OCI-LY1 (cell line): Measurements from ENCODE around the gene VPS37C.

Source experiments
- H2AFZ ChIP-seq: fragments of 200-600 bp; sonication (generic), shearing (Covaris generic); 2 replicates; pipeline ENCODE4 v1.6.0; 2014; ENCODE audit warnings: antibody characterized with exemption, mild to moderate bottlenecking, low read length
- H3F3A ChIP-seq: fragments of 200-600 bp; sonication (generic), shearing (Covaris generic); 2 replicates; pipeline ENCODE4 v1.6.0; 2014; ENCODE audit warnings: mild to moderate bottlenecking, antibody characterized with exemption, low read length, moderate library complexity; ENCODE audit not compliant: insufficient read depth
- H3K27ac ChIP-seq: fragments of 200-600 bp; sonication (generic); 2 replicates; pipeline ENCODE4 v1.5.1; 2014; ENCODE audit warnings: low read length, mixed run types, mild to moderate bottlenecking, low read depth; ENCODE audit not compliant: poor library complexity, severe bottlenecking
- H3K27me3 ChIP-seq: fragments of 200-600 bp; sonication (generic); 2 replicates; pipeline ENCODE4 v1.6.0; 2014; ENCODE audit warnings: antibody characterized with exemption, mild to moderate bottlenecking, low read length, moderate library complexity; ENCODE audit not compliant: insufficient read depth
- H3K36me3 ChIP-seq: fragments of 200-600 bp; sonication (generic); 2 replicates; pipeline ENCODE4 v1.6.1; 2014; ENCODE audit warnings: mild to moderate bottlenecking, antibody characterized with exemption, low read length, moderate library complexity, mixed read lengths; ENCODE audit not compliant: insufficient read depth
- H3K4me1 ChIP-seq: fragments of 200-600 bp; sonication (generic); 2 replicates; pipeline ENCODE4 v1.5.1; 2014; ENCODE audit warnings: mild to moderate bottlenecking, low read length, moderate library complexity; ENCODE audit not compliant: insufficient read depth, severe bottlenecking
- H3K4me2 ChIP-seq: fragments of 200-600 bp; sonication (generic), shearing (Covaris generic); 2 replicates; pipeline ENCODE4 v1.6.1; 2014; ENCODE audit warnings: low read length
- H3K4me3 ChIP-seq: fragments of 200-600 bp; sonication (generic); 2 replicates; pipeline ENCODE4 v1.5.1; 2014; ENCODE audit warnings: low read length, low read depth, mild to moderate bottlenecking, mixed read lengths; ENCODE audit not compliant: poor library complexity, severe bottlenecking
- H3K79me2 ChIP-seq: fragments of 200-600 bp; shearing (Covaris generic); 2 replicates; pipeline ENCODE4 v1.6.1; 2016; ENCODE audit warnings: mixed run types, low read length, mixed read lengths; ENCODE audit not compliant: insufficient read depth
- H3K9ac ChIP-seq: fragments of 200-600 bp; sonication (generic), shearing (Covaris generic); 2 replicates; pipeline ENCODE4 v1.6.1; 2014; ENCODE audit warnings: mild to moderate bottlenecking, low read length, mixed read lengths
- H3K9me2 ChIP-seq: fragments of 200-600 bp; sonication (generic), shearing (Covaris generic); 2 replicates; pipeline ENCODE4 v1.6.1; 2014; ENCODE audit warnings: low read depth, mild to moderate bottlenecking, low read length, mixed read lengths
- H3K9me3 ChIP-seq: fragments of 200-600 bp; shearing (Covaris generic); 2 replicates; pipeline ENCODE4 v1.6.1; 2014; ENCODE audit warnings: low read length, mixed read lengths
- H4K20me1 ChIP-seq: fragments of 200-600 bp; sonication (generic), shearing (Covaris generic); 2 replicates; pipeline ENCODE4 v1.6.0; 2016; ENCODE audit warnings: mild to moderate bottlenecking, low read length; ENCODE audit not compliant: insufficient read depth
- EZH2 ChIP-seq: fragments of 200-600 bp; sonication (generic), shearing (Covaris generic); IDR thresholded peaks from 2 replicates; pipeline ENCODE4 v1.8.0; 2017; ENCODE audit warnings: borderline replicate concordance, mixed run types, mild to moderate bottlenecking, antibody characterized with exemption, low read length, moderate library complexity, mixed read lengths
- TF ChIP-seq, protein P1 (sequence below): fragments of 200-600 bp; sonication (generic), shearing (Covaris generic); IDR thresholded peaks from 2 replicates; pipeline ENCODE4 v1.5.1; 2017; ENCODE audit warnings: mild to moderate bottlenecking, antibody characterized with exemption, low read length, moderate library complexity, mixed read lengths

VPS37C gene

DNA sequence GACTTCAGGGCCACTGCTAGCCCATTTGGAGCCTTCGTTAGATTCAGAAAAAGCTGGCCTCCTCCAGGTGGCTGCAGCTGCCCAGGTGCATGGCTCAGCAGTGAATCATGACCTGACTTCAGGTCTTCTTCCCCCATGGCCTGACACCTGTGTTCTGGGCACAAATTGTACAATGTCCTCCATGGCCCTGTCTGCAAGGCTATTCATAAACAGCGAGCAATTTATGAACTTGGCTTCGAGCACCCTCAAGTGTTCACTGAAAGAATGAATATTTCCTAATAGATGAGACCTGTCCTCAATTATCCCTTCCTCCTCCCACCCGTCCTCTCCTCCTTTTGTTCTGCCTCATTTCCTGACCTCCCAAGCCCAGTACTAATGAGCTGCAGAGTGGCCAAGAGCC, 12.2 kb upstream of the VPS37C start:
- Histone ChIP-seq H3K4me3 (no peak overlapping the region), H2AFZ (no peak overlapping the region), H3K9me2 (no peaks in the 10 kb centered on the region), H3F3A (no peaks in the 10 kb centered on the region), H3K4me2 (no peak overlapping the region), H3K27ac (no peak overlapping the region), H3K27me3 (peaks cover 14% of the 10 kb centered on the region), H4K20me1 (no peaks in the 10 kb centered on the region), H3K36me3 (no peaks in the 10 kb centered on the region), H3K9me3 (no peaks in the 10 kb centered on the region), H3K9ac (no peak overlapping the region), H3K79me2 (no peaks in the 10 kb centered on the region), H3K4me1 (no peaks in the 10 kb centered on the region)
- TF ChIP-seq, protein P1, sequence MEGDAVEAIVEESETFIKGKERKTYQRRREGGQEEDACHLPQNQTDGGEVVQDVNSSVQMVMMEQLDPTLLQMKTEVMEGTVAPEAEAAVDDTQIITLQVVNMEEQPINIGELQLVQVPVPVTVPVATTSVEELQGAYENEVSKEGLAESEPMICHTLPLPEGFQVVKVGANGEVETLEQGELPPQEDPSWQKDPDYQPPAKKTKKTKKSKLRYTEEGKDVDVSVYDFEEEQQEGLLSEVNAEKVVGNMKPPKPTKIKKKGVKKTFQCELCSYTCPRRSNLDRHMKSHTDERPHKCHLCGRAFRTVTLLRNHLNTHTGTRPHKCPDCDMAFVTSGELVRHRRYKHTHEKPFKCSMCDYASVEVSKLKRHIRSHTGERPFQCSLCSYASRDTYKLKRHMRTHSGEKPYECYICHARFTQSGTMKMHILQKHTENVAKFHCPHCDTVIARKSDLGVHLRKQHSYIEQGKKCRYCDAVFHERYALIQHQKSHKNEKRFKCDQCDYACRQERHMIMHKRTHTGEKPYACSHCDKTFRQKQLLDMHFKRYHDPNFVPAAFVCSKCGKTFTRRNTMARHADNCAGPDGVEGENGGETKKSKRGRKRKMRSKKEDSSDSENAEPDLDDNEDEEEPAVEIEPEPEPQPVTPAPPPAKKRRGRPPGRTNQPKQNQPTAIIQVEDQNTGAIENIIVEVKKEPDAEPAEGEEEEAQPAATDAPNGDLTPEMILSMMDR: peak; percentile 49
- no peak for TF ChIP-seq EZH2

DNA sequence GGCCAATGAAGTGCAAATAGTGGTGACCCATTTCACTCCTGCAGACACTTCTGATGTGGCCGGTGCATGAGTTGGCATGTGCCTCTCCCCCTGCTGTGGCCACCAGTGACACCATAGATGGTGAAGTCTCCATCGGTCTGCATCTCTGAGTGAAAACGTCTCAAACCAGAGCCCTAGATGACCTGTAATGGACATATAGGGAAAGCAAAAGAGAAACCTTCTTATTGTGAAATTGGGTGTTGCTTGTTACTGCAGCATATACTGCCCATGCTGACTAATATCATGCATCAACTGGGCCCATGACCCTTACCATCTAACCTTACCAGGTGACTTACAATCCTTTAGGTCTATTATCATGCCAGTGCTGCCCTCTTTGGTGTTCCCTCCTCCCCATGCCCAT, 11.7 kb upstream of the VPS37C start:
- H3F3A ChIP-seq: no peaks in the 10 kb centered on the region
- H3K9ac ChIP-seq: no peak overlapping the region
- no peaks in the 10 kb centered on the region for H3K9me2 ChIP-seq
- no peak overlapping the region for H2AFZ ChIP-seq
- H4K20me1 ChIP-seq: no peaks in the 10 kb centered on the region
- no peak overlapping the region for H3K4me2 ChIP-seq
- H3K4me3 ChIP-seq: no peak overlapping the region
- H3K4me1 ChIP-seq: no peaks in the 10 kb centered on the region
- TF ChIP-seq EZH2: no peak
- no peaks in the 10 kb centered on the region for H3K36me3 ChIP-seq
- H3K27ac ChIP-seq: no peak overlapping the region
- H3K79me2 ChIP-seq: no peaks in the 10 kb centered on the region
- peaks cover 14% of the 10 kb centered on the region for H3K27me3 ChIP-seq
- H3K9me3 ChIP-seq: no peaks in the 10 kb centered on the region

DNA sequence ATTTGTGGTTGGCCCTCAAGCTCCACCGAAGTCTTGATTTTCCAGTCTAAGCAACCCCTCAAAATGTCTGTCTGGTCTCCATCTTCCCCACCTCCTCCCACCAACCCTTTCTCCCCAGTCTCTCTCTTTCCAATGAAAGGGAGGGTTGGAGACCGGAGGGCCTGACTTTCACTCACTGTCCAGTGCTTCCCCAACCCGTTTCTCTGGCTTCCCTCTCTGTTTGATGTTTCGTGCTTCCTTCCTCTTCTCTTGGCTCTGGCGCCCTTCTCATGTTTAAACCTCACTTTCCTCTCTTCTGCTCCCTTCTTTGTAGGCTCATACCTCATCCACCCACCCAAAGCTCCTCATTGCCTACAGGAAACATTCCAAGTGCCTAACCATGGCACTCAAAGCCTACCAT, 11.1 kb upstream of the VPS37C start:
- Histone ChIP-seq H3K27ac (no peak overlapping the region), H3K9ac (no peak overlapping the region), H3K9me3 (no peaks in the 10 kb centered on the region), H3K9me2 (no peaks in the 10 kb centered on the region), H3K4me3 (no peak overlapping the region), H3K4me1 (no peaks in the 10 kb centered on the region), H3K27me3 (peaks cover 19% of the 10 kb centered on the region), H3F3A (no peaks in the 10 kb centered on the region), H3K4me2 (no peak overlapping the region), H3K36me3 (no peaks in the 10 kb centered on the region), H4K20me1 (no peaks in the 10 kb centered on the region), H3K79me2 (no peaks in the 10 kb centered on the region), H2AFZ (no peak overlapping the region)
- no peak for TF ChIP-seq EZH2
- TF ChIP-seq, protein P1: no peak

DNA sequence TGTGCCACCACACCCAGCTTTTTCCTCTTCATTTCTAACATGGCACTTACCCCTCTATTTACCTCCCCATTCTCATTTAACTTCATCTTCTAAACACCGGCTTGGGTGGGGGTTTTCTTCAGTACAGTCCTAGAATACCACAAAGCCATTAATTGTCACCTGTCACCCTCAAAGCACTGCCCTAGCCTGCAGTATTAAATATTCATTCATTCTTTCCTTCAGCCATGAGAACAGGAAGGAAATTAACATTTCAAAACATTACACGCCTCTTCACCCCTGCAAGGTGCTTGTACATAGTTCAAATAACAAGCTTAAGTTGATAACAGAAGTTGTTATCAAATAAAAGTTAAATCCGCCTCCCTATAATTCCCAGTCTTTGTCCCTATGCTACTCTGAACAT, 10.7 kb upstream of the VPS37C start:
- H3K9me3 ChIP-seq: no peaks in the 10 kb centered on the region
- H3K9ac ChIP-seq: no peak overlapping the region
- no peaks in the 10 kb centered on the region for H3K36me3 ChIP-seq
- H3F3A ChIP-seq: no peaks in the 10 kb centered on the region
- no peaks in the 10 kb centered on the region for H3K9me2 ChIP-seq
- TF ChIP-seq, protein P1: no peak
- no peak for TF ChIP-seq EZH2
- no peaks in the 10 kb centered on the region for H4K20me1 ChIP-seq
- no peak overlapping the region for H3K4me3 ChIP-seq
- H3K4me1 ChIP-seq: no peaks in the 10 kb centered on the region
- peaks cover 20% of the 10 kb centered on the region for H3K27me3 ChIP-seq
- H3K4me2 ChIP-seq: no peak overlapping the region
- H2AFZ ChIP-seq: no peak overlapping the region
- no peak overlapping the region for H3K27ac ChIP-seq
- H3K79me2 ChIP-seq: no peaks in the 10 kb centered on the region
